NCI-H2107 treated with DMSO at 0.1 percent for 48 hours (cell line): ENCODE results near the gene COPB1.
"Not testable (repeated sequence)": the region's sequence is repeated elsewhere in the genome, so short reads cannot be mapped to it uniquely, and the experiment has no call there.

Experiments
- DNase-seq: peaks from one replicate; lab custom pipeline; 2025; ENCODE audit not compliant: unreplicated experiment; lab: John Stamatoyannopoulos, UW

The COPB1 gene, protein sequence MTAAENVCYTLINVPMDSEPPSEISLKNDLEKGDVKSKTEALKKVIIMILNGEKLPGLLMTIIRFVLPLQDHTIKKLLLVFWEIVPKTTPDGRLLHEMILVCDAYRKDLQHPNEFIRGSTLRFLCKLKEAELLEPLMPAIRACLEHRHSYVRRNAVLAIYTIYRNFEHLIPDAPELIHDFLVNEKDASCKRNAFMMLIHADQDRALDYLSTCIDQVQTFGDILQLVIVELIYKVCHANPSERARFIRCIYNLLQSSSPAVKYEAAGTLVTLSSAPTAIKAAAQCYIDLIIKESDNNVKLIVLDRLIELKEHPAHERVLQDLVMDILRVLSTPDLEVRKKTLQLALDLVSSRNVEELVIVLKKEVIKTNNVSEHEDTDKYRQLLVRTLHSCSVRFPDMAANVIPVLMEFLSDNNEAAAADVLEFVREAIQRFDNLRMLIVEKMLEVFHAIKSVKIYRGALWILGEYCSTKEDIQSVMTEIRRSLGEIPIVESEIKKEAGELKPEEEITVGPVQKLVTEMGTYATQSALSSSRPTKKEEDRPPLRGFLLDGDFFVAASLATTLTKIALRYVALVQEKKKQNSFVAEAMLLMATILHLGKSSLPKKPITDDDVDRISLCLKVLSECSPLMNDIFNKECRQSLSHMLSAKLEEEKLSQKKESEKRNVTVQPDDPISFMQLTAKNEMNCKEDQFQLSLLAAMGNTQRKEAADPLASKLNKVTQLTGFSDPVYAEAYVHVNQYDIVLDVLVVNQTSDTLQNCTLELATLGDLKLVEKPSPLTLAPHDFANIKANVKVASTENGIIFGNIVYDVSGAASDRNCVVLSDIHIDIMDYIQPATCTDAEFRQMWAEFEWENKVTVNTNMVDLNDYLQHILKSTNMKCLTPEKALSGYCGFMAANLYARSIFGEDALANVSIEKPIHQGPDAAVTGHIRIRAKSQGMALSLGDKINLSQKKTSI

DNA sequence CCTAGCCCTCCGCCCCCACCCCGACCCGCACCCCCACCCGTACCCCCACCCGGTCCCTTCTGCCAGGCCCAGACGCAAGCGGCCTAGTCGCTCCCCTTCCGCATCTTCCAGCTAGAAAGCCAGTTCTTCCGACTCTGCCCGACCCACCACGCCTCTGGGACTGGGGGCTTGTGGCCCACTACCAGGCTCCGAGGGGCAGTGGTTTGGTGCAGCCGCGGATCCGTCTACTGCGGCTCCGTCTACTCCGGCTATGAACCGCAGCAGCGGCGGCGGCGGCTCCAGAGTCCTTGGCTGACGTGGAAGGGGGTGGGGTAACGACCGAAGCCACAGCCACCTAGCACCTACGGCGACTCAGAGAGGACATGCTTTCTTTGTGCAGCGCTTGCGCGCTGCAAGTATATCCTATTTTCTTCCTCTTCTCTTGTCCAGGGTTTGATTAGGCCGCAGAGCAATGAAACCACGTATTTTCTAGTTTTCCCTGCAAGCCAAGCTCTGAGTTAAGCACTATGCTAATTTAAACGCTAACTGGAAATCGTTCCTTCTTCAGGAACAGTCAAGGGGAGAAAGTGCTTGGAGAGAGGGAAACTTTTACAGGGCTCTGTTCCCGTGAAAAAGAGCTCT lies at the start of gene COPB1:
Gene COPB1 (minus strand): TSS at position 252 of the 621 bp plus-strand sequence. CDS start 883 bp downstream, outside the sequence.
- peak; percentile 86 for DNase-seq

DNA sequence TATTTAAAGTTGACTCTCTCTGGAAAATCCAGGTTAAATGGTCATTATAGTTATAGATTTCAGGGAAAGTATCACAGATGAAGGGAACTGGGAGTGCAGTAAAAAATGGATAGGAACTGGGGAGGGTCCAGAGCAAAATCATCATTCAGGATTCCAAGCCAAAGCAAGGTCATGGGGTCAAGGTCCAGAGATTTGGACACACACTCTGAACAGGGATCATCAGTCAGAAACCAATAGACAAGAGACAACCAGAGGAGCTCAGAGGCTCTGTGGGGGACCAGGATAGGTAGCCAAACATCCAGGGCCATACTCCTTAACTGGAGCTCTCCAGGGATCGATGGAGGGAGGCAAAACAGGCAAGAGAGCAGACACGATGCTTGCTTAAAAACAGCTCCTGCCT lies 47.8 kb upstream of the COPB1 start:
- DNase-seq = no peak

DNA sequence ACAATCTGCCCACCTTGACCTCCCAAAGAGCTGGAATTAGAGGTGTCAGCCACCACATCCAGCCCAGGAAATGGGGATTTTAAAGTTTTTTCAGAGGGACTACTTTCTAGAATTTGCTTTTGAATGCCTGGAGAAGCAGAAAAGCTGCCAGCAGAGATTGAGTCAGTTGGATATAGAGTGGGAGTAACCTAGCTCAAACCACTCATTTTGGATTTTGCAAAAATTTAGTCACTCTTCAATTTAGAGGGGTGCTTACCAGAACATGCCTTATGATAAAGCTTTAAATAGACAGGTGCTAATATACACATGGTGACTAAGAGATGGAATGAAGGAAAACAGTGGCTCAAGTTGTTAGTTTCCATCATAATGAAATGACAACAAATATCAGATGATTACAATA lies 47.1 kb upstream of the COPB1 start:
- DNase-seq = no peak

DNA sequence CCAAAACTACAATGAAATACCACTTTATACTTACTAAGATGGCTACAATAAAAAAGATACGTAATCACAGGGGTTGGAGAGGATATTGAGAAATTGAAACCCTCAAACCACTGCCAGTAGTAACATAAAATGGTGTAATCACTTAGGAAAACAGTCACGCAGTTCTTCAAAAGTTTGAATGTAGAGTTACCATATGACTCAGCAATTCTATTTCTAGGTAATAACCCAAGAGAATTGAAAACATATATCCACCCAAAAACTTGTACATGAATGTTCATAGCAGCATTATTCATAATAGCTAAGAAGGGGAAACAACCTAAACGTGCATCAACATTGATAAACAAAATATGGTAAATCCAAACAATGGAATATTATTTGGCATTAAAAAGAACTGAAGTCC lies 45.0 kb upstream of the COPB1 start:
- DNase-seq = no peak

DNA sequence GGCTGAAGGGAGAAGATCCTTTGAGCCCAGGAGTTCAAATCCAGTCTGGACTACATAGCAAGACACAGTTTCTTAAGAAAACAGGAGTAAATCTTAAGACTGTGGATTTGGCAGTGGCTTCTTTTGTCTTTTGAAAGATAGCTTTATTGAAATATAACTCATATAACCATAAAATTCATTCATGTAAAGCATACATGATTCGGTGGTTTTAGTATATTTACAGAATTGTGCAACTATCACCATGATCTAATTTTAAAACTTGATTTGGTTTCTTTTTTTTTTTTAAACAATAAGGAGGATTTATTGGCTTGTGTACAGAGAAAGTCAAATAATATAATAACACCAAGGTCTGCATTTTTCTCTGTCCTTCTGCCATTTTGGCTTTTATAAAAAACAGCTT lies 43.6 kb upstream of the COPB1 start:
- no peak for DNase-seq

DNA sequence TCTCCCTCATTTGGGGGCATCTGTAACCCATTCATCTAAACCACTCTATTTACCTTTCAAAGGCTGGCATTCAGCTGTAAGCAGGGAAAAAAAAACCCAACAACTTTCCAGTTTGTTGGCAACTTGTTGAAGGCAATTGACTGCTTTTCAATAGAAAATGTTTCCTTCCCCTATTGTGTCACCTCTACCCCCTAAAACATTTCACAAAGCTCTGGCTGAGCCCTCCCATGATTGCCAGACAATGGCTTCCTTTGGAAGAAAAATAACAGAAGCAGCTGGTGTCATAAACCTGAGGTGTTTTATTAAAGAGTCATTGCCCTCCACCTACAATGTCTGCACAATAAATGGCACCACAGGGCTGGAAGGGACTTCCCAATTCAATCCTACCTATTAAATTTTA lies 42.7 kb upstream of the COPB1 start:
- peak; percentile 84 for DNase-seq

DNA sequence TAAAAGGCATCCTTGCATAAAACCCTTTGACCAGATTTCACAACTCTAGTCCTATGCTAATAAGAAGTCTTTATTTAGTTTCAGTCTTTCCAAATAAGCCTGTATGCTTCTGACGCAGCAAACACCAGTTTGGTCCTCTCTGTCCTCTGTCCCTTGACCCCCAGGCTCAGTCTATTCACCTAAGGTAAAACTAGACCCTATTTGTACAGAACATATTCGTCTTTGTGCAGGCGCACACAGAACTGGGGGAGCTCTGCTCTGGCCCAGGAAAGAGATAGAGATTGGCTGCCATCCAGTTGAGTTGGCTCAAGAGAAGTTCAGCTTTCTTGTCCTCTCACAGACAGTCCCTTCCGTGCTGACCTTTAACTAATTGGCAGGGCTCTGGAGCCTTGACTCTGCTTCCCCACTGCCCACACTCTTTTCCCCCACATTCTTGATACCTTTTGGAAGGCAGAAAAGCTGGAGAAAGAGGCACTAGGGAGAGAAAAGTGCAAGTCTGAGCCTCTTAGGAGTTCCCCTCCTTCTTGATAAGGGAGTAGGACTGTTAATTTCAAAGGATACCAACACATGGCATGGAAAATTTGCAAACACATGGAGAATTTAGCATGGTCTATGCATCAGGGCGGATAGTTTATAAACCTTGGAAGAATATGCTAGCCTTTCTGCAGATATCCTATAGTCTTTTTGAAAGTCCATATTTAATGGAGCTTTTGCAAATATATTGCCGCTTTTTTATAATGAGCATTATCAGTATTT lies 41.8 kb upstream of the COPB1 start:
- DNase-seq = no peak

DNA sequence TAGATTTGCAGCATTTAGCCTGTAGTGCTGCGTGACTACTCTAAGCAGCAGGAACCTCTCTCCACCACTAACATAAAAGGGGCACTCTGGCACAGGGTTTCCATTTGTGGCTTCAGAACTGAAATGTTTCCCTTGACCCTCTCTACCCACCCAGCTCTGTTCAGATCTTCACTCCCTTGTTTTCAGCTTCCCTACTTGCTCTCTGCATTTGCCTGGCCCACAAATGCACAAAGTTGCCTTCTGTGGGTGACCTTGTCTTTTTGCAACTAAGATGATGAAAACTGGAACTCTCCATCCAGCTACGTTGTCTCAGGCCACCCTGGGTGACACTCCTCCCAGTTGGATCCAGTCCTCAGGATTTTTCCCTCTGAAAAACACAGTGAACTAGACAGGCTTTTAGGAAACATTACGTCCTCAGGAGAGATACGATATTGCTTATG lies 40.4 kb upstream of the COPB1 start:
- no peak for DNase-seq

DNA sequence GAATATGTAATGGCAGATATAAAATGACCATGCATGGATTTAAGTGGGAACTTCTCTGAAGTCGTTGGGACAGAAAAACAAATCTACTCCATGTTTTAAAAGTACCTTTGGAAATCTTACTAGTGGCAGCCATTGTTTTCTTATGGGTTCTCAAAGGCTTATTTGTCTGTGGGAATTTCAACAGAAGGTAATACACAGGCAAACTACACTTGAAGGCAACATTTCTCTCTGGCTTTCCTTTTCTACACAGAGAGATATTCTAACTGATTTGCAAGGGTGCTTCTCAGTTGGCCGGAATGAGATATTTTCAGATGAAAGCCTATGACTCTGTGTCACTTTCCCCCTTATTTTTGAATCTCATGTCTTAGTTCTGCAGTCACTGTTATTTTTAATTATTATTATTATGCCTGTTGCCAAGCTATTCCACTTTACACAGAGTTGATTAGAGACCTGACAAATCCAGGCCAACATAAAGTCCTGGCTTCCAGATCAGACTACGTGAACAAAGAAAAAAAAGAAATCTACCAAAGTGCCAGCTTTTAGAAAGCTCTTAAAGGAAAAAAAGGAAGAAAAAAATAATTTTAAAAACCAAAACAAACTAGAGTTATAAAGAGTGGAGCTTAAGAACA lies 39.4 kb upstream of the COPB1 start:
- no peak for DNase-seq

DNA sequence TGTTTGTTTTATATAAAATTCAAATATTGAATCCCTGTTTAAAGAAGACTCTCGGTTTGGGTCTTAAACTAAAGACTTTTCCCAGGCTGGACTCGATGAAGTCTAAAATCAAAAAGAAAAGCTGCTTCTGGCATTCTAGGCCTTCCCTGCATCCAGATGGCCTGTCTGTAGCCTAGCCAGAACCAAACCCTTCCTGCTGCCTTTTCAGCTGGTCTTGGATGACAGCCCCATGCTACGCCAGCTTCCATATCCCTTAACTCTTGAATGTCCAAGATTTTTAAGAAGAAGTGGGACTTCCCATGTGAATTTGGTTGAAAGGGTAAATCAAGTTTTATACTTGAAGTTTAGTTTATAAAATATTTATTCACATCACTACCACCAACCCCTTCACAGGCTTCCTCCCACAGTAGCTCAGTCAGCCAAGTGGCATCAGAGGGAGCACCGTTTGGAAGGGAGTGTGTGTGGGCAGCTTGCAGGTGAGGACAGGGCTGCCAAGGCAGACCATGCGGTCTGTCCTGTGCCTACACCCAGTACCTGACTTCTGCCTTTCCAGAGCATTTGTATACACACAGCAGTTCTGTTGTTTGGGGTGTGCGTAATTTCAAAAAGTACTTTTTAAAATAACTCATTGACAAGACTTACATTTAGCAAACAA lies 38.8 kb upstream of the COPB1 start:
- no peak for DNase-seq

DNA sequence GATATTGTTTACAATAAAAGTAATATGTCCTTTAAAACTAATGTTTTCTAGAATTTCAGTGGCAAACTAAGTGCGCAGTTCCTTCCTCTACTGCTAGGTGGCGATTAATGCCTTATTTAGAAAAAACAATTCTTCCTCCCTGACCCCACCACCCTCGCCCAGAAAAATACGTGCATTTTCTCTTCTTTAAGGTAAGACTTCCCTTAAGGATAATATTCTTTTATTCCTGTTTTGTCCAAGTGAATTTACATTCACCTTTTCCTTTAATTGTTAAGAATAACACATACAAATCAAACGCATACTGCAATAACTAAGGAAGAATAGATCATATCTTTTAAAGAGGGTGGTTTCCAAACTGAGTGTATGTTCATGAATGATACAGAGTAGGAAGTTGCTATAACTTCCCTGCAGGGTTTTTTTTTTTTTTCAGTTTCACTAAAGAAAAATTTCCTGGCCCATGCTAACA lies 37.6 kb upstream of the COPB1 start:
- peak; percentile 17 for DNase-seq

DNA sequence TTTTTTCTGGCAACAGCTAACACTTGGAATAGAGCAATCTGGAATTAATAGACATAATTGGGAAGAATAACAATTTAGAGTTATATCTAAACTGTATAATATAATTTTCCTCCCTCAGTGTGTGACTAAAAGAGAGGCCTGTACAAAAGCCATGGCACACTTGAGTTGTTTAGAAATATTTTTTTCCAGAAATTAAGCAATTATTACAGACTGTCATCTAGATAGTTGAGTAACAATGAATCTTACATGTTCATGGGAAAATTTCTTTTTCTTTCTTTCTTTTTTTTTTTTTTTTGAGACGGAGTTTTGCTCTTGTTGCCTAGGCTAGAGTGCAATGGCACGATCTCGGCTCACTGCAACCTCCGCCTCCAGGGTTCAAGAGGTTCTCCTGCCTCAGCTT lies 35.6 kb upstream of the COPB1 start:
- DNase-seq = not testable (repeated sequence)

DNA sequence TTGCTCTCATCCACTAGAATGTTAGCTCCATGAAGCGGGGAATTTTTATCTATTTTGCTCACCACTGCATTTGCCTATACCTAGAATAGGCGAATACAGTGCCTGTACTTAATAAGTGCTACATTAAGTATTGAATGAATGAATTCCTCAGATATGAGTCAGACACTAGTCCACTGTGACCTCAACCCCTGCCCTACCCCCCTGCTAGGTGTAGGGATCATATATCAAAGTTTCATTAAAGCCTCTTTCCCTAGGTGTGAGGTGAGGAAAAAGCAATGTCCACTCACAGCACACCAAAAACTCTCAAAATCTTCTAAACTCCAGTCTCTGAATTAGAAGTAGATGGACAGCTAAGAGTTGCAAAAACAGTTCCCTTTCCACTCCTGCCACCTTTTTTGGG lies 30.3 kb upstream of the COPB1 start:
- DNase-seq = no peak

DNA sequence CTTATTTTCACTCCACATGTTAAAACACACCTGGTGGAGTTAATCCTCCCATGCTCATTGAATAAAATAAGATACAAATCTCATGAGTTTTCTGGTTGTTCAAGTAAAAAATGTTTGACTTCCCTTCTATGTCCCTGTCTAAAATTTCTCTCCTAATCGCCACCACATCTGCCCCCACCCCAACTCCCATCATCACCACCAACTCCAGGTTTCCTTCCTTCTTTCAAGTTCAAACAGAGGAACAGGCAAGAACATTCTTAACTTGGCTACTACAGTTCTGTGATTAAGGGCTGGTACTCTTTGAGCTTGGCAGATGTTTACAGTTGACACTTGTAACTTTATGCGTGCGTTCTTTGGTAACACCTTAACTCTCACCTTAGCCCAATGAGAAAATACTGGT lies 29.7 kb upstream of the COPB1 start:
- DNase-seq = no peak

DNA sequence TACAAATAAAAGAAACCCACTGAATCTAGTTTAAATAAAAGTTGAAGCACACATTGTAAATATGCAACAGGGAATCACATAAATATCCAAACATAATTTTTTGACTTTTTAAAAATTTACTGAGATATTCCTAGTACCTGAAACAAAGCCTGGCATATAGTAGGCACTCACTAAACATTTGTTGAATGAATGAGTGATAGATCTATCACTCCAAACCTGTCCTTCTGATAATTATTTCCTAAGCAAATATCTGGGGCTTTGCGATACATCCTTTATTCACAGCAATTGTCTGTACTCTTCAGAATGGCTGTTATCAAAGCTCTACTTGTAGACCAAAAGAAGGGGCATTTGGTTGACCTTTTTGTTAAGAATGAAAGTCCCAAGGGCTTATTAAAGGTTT lies 23.2 kb upstream of the COPB1 start:
- DNase-seq = no peak

DNA sequence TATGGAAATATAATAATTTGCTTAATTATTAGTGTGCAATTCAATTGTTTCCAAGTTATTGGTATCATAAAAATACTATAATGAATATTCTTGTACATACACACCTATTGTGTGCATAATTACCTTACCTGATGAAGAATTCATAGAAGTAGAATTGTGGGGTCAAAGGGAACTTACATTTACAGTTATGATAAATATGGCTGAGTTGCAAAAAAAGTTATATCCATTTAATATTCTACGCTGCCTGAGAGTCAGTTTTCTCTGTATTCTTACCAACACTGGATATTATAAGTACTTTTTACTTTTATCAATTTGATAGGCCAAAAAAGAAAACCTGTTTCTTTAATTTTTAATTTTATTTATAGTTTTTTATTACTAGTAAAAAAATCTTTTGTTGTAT lies 22.6 kb upstream of the COPB1 start:
- no peak for DNase-seq

DNA sequence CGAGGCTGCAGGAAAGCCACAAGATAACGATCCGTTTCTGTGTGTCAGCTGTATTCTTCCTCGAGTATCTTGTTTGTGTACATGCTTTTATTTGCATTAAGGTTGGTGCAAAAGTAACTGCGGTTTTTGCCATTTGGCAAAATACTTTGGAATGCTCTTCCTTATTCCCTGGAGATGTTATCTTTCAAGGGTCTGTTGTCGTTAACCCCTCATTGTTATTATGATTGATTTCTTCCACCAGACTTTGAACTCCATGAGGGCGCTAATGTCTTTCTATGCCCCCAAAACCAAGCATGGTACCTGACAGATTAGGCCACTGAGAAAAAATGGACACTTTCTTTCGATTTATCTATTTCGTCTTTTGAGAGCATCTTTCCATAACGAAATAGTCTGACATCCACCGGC lies 21.1 kb upstream of the COPB1 start:
- DNase-seq = peak; percentile 90

DNA sequence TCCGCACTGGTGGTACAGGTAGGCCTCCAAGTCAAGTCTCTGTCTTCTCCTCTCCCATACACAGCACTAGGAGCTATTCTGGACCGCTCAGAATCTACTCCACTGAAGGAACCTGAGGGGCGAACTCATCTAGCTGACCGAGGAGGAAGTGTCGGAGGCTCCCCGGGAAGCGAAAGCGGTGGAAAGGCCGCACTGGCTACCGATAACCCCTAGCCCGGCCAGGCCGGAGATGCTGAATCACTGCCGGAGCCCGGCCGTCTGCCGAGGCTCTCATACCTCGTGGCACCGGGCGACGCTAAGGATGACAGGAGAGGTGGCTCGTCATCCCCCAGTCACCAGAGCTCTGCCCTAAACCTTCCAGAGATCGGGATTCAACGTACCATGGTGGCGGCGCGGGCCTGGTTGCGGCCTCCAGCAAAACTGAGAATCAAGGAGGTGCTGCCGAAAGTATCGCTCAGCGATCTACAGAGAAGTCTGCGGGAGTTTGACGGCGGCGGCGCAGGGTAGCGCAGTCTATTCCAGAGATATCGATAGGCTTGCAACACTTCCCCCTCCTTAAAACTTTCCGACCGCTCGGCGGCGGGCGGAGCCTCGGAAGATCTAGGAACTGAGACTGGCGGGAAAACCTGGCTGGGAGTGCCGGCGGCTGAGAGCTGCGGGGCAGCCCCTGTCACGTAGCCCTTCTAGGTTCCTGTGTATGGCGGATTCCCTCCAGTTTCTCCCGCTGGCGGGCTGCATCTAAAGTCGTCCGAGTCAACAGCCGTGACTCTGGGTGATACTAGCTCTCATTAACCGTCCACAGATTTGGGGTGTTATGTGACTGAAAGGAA lies 20.5 kb upstream of the COPB1 start, which contains the start of gene PSMA1:
Gene PSMA1 (minus strand): TSS at position 470 of the 830 bp plus-strand sequence. CDS start 87 bp downstream, at position 383.
- DNase-seq = peak; percentile 95

DNA sequence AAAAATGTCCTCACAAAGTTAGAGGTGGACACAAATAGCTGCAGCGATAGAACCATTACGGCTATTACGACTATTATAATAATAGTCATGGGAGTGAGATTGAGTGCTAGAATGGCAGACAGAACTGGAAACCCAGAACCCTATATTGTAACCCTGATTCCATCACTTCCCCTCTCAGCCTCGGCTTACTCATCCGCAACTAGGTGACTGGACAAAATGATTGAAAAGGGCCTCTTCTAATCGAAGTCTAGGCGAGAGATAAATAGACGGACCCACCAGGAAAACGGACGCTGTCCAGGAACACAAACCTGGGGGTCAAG lies 19.9 kb upstream of the COPB1 start:
- DNase-seq = peak; percentile 46
